NB4 (cell line): Measurements from ENCODE around the gene NELL2.

Experiments
- DNase-seq: peaks from one replicate; pipeline ENCODE4 v3.0.0; 2010; ENCODE audit warnings: low read depth
- H3K4me3 ChIP-seq: one replicate; pipeline ENCODE4 v1.5.1; 2011; ENCODE audit warnings: mild to moderate bottlenecking, low read depth, low read length, moderate library complexity
- CTCF ChIP-seq: IDR thresholded peaks from one replicate; pipeline ENCODE4 v1.5.1; 2012; ENCODE audit warnings: low read depth, low read length
- MYC ChIP-seq: IDR thresholded peaks from 2 replicates; pipeline ENCODE4 v1.6.1; 2011; ENCODE audit warnings: low read depth, low read length
- POLR2A ChIP-seq: IDR thresholded peaks from 2 replicates; pipeline ENCODE4 v1.6.1; 2011; ENCODE audit warnings: mild to moderate bottlenecking; ENCODE audit not compliant: insufficient read length; ENCODE audit errors: extremely low read depth
- TF ChIP-seq, protein P1 (sequence below): IDR thresholded peaks from 2 replicates; pipeline ENCODE4 v1.6.1; 2011; ENCODE audit warnings: low read depth, low read length

The NELL2 gene

GRCh38 chr12:44771485-44772021, 104.6 kb downstream of the NELL2 start:
- TF ChIP-seq POLR2A (no peak), CTCF (no peak), MYC (no peak)
- TF ChIP-seq, protein P1, sequence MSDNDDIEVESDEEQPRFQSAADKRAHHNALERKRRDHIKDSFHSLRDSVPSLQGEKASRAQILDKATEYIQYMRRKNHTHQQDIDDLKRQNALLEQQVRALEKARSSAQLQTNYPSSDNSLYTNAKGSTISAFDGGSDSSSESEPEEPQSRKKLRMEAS = no peak
- no peak for DNase-seq
- H3K4me3 ChIP-seq = no peak overlapping the region

- no peak overlapping the region for H3K4me3 ChIP-seq
- TF ChIP-seq CTCF (no peak), POLR2A (no peak), MYC (no peak)
- TF ChIP-seq, protein P1 = no peak
- no peak for DNase-seq
Measured at GRCh38 chr12:44765796-44766195, 110.3 kb downstream of the NELL2 start.

GRCh38 chr12:44763021-44763420, 113.1 kb downstream of the NELL2 start:
- no peak for DNase-seq
- no peak for TF ChIP-seq POLR2A
- no peak for TF ChIP-seq CTCF
- no peak for TF ChIP-seq MYC
- TF ChIP-seq, protein P1 = no peak

DNA sequence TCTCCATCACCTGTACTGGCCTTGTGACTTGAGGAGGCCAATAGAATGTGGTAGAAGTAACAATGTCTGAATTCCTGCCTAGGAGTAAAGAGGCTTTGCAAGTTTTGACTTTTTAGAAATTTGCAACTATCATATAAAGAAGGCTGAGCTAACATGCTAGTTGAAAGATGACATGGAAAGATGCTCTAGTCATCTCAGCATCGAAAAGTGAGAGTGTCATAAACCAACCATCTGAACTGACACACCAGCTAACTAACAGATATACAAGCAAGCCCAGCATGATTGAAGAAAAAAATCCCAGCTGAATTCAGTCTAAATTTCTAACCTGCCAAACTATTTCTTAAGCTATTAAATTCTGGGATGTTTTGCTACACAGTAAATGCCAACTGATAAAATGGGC, 116.8 kb downstream of the NELL2 start:
- TF ChIP-seq CTCF = no peak
- TF ChIP-seq MYC = no peak
- TF ChIP-seq, protein P1 = no peak
- no peak for TF ChIP-seq POLR2A
- DNase-seq = no peak
- H3K4me3 ChIP-seq = no peak overlapping the region

More at GRCh38 chr12:44763021-44763420, 113.1 kb downstream of the NELL2 start:
- H3K4me3 ChIP-seq = no peak overlapping the region

DNA sequence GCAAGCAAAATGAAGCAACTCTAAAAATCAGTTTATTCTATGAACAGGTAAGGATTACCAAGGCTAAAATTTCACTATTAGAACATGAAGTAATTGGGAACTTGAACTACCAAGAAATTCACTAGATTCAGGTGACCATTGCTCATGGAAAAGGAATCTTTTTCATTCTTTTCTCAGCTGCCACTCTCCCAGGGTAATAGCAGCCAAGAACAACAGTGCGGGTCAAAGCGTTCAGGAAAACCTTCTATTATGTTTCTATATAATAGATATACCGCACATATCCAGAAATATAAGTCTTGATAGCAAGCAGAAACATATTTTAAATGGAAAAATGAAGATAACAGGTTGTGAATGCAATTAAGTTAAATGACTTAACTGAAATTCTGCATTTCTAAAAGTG, 125.6 kb downstream of the NELL2 start:
- no peak for DNase-seq
- no peak overlapping the region for H3K4me3 ChIP-seq
- TF ChIP-seq POLR2A = no peak
- TF ChIP-seq, protein P1 = no peak
- no peak for TF ChIP-seq MYC
- no peak for TF ChIP-seq CTCF

DNA sequence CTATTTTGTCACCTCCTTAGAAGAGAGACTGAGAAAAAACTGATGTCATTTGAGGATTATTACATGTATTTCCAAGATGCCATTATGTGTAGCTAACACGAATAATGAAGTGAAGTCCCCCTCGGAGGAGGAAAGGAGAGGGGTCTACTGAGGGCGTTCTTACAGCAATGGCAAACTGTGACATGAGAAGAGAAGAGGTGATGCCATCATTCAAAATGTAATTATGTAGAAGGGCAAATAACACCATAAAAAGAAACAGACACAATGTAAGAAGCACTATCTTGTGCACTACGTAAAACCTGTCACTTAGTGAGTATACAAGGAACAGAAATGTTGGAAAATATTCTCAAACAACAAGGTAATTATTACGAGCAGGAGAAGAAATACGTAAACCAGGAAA, 126.5 kb downstream of the NELL2 start:
- no peak for DNase-seq

More for the DNA sequence above, 126.5 kb downstream of the NELL2 start:
- TF ChIP-seq POLR2A (no peak), CTCF (no peak), MYC (no peak)
- TF ChIP-seq, protein P1 = no peak
- no peak overlapping the region for H3K4me3 ChIP-seq
